GM19240 (cell line): Measurements from ENCODE around the gene HEATR1.
"Not testable (repeated sequence)": the region's sequence is repeated elsewhere in the genome, so short reads cannot be mapped to it uniquely, and the experiment has no call there.

Experiments
- DNase-seq: peaks from one replicate; pipeline ENCODE4 v3.0.0; 2011; ENCODE audit warnings: low spot score; ENCODE audit not compliant: insufficient read length

The HEATR1 gene

GRCh38 chr1:236602171-236602570 lies 2.1 kb downstream of the HEATR1 start:
- DNase-seq: no peak

- DNase-seq: no peak
Observed at GRCh38 chr1:236590553-236591150, 13.7 kb downstream of the HEATR1 start.

GRCh38 chr1:236589531-236589930 lies 14.8 kb downstream of the HEATR1 start:
- no peak for DNase-seq

GRCh38 chr1:236581528-236581927 lies 22.8 kb downstream of the HEATR1 start:
- no peak for DNase-seq

GRCh38 chr1:236580404-236580803 lies 23.9 kb downstream of the HEATR1 start:
- not testable (repeated sequence) for DNase-seq

GRCh38 chr1:236578661-236579060 lies 25.7 kb downstream of the HEATR1 start:
- no peak for DNase-seq

- DNase-seq: not testable (repeated sequence)
Observed at GRCh38 chr1:236577041-236577440, 27.3 kb downstream of the HEATR1 start.

- no peak for DNase-seq
Observed at GRCh38 chr1:236576004-236576403, 28.3 kb downstream of the HEATR1 start.

GRCh38 chr1:236575523-236575922 lies 28.8 kb downstream of the HEATR1 start:
- no peak for DNase-seq

- no peak for DNase-seq
Observed at GRCh38 chr1:236568285-236568894, 35.9 kb downstream of the HEATR1 start.

- DNase-seq: no peak
Observed at GRCh38 chr1:236565530-236565929, 38.8 kb downstream of the HEATR1 start.

GRCh38 chr1:236561976-236562375 lies 42.3 kb downstream of the HEATR1 start:
- no peak for DNase-seq

- no peak for DNase-seq
Observed at GRCh38 chr1:236560213-236560771, 44.0 kb downstream of the HEATR1 start.

GRCh38 chr1:236558846-236559245 lies 45.5 kb downstream of the HEATR1 start:
- no peak for DNase-seq

GRCh38 chr1:236558081-236558480 lies 46.2 kb downstream of the HEATR1 start:
- DNase-seq: no peak

- no peak for DNase-seq
Observed at GRCh38 chr1:236556606-236557005, 47.7 kb downstream of the HEATR1 start.

- DNase-seq: no peak
Observed at GRCh38 chr1:236553370-236553769, 50.9 kb downstream of the HEATR1 start.

- no peak for DNase-seq
Observed at GRCh38 chr1:236552901-236553300, 51.4 kb downstream of the HEATR1 start.

- DNase-seq: no peak
Observed at GRCh38 chr1:236552096-236552495, 52.2 kb downstream of the HEATR1 start.

- no peak for DNase-seq
Observed at GRCh38 chr1:236550961-236551851, 53.1 kb downstream of the HEATR1 start.

- DNase-seq: no peak
Observed at GRCh38 chr1:236548452-236548851, 55.9 kb downstream of the HEATR1 start.

- no peak for DNase-seq
Observed at GRCh38 chr1:236545621-236546169, 58.6 kb downstream of the HEATR1 start.
